Epithelial cell of proximal tubule (primary cell): ENCODE results near the gene MAML3. TPM values are rescaled to one million over a fixed set of nuclear protein-coding genes. Genes with fewer than 3 reads are reported as not detected.

Source experiments
- DNase-seq: peaks from one replicate; pipeline ENCODE4 v3.0.0-alpha.2; 2011; ENCODE audit warnings: low read depth
- H3K4me3 ChIP-seq: 2 replicates; pipeline ENCODE4 v1.5.1; 2011; ENCODE audit warnings: low read depth, mild to moderate bottlenecking, low read length
- CTCF ChIP-seq: conservative IDR thresholded peaks from 2 replicates; pipeline ENCODE4 v1.5.1; 2012; ENCODE audit warnings: low read depth, mild to moderate bottlenecking, low read length
- total RNA-seq: library from RNA; depleted of rRNA; stranded (reverse); fragments of >200 nt; gene quantifications from 2 replicates; pipeline ENCODE4 v1.2.3, GENCODE V29; 2015

The MAML3 gene
- total RNA-seq, 1 donor from 2014 or later = 1.2 TPM

GRCh38 chr4:139786494-139787354, 367.3 kb downstream of the MAML3 start:
- TF ChIP-seq CTCF = no peak
- peak overlapping the region; percentile 8 for H3K4me3 ChIP-seq
- DNase-seq = peak; percentile 42

GRCh38 chr4:139785356-139785755, 368.6 kb downstream of the MAML3 start:
- no peak overlapping the region for H3K4me3 ChIP-seq
- no peak for TF ChIP-seq CTCF
- DNase-seq = no peak

- DNase-seq = no peak
- no peak for TF ChIP-seq CTCF
- H3K4me3 ChIP-seq = no peak overlapping the region
These were observed 370.1 kb downstream of the MAML3 start for GRCh38 chr4:139783741-139784484.

- TF ChIP-seq CTCF = no peak
- H3K4me3 ChIP-seq = no peak overlapping the region
- DNase-seq = no peak
These were observed 371.0 kb downstream of the MAML3 start for GRCh38 chr4:139782926-139783522.

GRCh38 chr4:139781066-139781465, 372.9 kb downstream of the MAML3 start:
- DNase-seq = no peak
- H3K4me3 ChIP-seq = no peak overlapping the region
- TF ChIP-seq CTCF = no peak

GRCh38 chr4:139779691-139780090, 374.3 kb downstream of the MAML3 start:
- H3K4me3 ChIP-seq = no peak overlapping the region
- no peak for TF ChIP-seq CTCF
- DNase-seq = no peak
